IPS-15b (cell line): ENCODE measurements around the gene PRKCD.

Experiments
- H3K27me3 ChIP-seq: one replicate; pipeline ENCODE4 v1.6.1; 2013; ENCODE audit warnings: low read length; ENCODE audit not compliant: control insufficient read depth, insufficient read depth
- H3K36me3 ChIP-seq: one replicate; pipeline ENCODE4 v1.6.1; 2013; ENCODE audit warnings: low read length; ENCODE audit not compliant: control insufficient read depth, insufficient read depth
- H3K4me1 ChIP-seq: one replicate; pipeline ENCODE4 v1.6.1; 2013; ENCODE audit warnings: mild to moderate bottlenecking, low read length; ENCODE audit not compliant: control insufficient read depth, insufficient read depth
- H3K4me3 ChIP-seq: one replicate; pipeline ENCODE4 v1.5.1; 2013; ENCODE audit warnings: low read depth, low read length
- H3K9ac ChIP-seq: one replicate; pipeline ENCODE4 v1.6.1; 2013; ENCODE audit warnings: low read depth, mild to moderate bottlenecking, low read length
- H3K9me3 ChIP-seq: one replicate; pipeline ENCODE4 v1.6.1; 2013; ENCODE audit warnings: mild to moderate bottlenecking, low read length; ENCODE audit not compliant: control insufficient read depth, insufficient read depth

Gene PRKCD

DNA sequence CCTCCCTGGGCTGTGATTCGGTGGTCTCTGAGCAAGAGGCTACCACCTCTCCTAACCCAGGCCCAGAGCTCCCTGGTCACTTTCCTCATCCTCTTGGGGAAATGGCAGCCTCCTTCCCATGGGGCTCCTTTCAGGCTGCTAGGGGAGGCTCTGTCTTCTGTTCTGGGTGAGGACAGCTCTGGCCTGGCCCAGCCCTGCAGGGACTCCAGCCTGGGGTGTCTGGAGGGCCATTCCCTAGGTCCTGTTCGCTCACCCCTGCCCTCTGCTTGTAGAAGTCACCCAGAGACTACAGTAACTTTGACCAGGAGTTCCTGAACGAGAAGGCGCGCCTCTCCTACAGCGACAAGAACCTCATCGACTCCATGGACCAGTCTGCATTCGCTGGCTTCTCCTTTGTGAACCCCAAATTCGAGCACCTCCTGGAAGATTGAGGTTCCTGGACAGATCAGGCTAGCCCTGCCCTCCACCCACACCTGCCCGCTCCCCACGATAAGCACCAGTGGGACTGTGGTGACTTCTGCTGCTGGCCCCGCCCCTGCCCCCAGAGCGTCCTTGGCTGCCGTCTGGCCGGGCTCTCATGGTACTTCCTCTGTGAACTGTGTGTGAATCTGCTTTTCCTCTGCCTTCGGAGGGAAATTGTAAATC, 30.9 kb downstream of the PRKCD start:
- Histone ChIP-seq H3K4me3 (no peak overlapping the region), H3K4me1 (peaks cover 6% of the 10 kb centered on the region), H3K36me3 (peaks cover 27% of the 10 kb centered on the region), H3K9me3 (no peaks in the 10 kb centered on the region), H3K27me3 (peaks cover 4% of the 10 kb centered on the region), H3K9ac (no peak overlapping the region)

GRCh38 chr3:53192608-53193007, 31.6 kb downstream of the PRKCD start:
- peaks cover 27% of the 10 kb centered on the region for H3K36me3 ChIP-seq
- peaks cover 4% of the 10 kb centered on the region for H3K27me3 ChIP-seq
- H3K9ac ChIP-seq, result no peak overlapping the region
- no peaks in the 10 kb centered on the region for H3K9me3 ChIP-seq
- H3K4me3 ChIP-seq, result no peak overlapping the region
- H3K4me1 ChIP-seq, result peaks cover 6% of the 10 kb centered on the region

GRCh38 chr3:53193466-53194209, 32.6 kb downstream of the PRKCD start:
- H3K9ac ChIP-seq, result no peak overlapping the region
- peaks cover 4% of the 10 kb centered on the region for H3K27me3 ChIP-seq
- no peaks in the 10 kb centered on the region for H3K9me3 ChIP-seq
- no peak overlapping the region for H3K4me3 ChIP-seq
- peaks cover 23% of the 10 kb centered on the region for H3K36me3 ChIP-seq
- H3K4me1 ChIP-seq, result peaks cover 6% of the 10 kb centered on the region

GRCh38 chr3:53194210-53195065, 33.4 kb downstream of the PRKCD start:
- Histone ChIP-seq H3K4me3 (no peak overlapping the region), H3K4me1 (peaks cover 6% of the 10 kb centered on the region), H3K36me3 (peaks cover 16% of the 10 kb centered on the region), H3K9ac (no peak overlapping the region), H3K27me3 (peaks cover 4% of the 10 kb centered on the region), H3K9me3 (no peaks in the 10 kb centered on the region)

GRCh38 chr3:53195066-53195450, 34.0 kb downstream of the PRKCD start:
- Histone ChIP-seq H3K36me3 (peaks cover 10% of the 10 kb centered on the region), H3K9me3 (no peaks in the 10 kb centered on the region), H3K9ac (no peak overlapping the region), H3K4me1 (peaks cover 6% of the 10 kb centered on the region), H3K4me3 (no peak overlapping the region), H3K27me3 (peaks cover 4% of the 10 kb centered on the region)

DNA sequence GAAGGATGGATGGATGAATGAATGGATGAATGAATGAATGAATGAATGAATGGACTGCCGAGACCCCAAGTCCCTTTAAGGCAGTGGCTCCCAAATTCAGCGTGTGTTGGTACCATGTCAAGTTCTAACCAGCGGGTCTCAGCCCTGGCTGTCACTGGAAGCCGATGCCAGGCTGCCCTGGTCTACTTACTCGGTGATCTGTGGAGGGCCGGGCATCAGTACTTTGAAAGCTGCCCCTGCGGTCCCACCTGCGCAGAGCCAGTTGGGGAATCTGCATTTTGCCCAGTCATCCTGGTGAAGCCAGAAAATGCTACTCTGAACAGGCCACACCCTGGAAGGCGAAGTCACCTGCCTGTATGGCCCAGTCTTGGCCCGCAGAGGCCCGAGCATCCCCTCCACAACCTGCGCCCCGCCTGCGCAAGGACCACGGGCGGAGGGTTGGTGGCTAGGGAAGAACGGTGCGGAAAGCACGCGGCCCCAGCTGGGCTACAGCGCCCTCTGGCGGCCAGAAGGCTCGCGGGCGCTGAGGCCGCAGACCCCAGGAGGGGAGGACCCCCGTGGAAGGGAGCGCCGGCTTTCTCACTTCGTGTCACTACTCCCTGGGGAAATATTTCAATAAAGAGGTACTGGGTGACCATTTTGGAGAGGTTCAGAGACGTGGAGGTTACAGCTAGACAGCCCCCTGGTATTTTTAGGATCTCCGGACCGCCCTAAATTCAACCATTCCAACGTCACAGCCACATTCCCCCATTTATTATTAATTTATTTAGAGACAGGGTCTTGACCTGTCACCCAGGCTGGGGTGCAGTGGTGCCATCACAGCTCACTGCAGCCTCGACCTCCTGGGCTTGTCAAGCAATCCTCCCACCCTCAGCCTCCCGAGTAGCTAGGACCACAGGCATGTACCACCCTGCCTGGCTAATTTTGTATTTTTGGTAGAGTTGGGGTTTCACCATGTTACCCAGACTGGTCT, 34.9 kb downstream of the PRKCD start:
- Histone ChIP-seq H3K27me3 (peaks cover 4% of the 10 kb centered on the region), H3K4me1 (peaks cover 6% of the 10 kb centered on the region), H3K9me3 (no peaks in the 10 kb centered on the region), H3K9ac (no peak overlapping the region), H3K4me3 (no peak overlapping the region), H3K36me3 (peaks cover 6% of the 10 kb centered on the region)

DNA sequence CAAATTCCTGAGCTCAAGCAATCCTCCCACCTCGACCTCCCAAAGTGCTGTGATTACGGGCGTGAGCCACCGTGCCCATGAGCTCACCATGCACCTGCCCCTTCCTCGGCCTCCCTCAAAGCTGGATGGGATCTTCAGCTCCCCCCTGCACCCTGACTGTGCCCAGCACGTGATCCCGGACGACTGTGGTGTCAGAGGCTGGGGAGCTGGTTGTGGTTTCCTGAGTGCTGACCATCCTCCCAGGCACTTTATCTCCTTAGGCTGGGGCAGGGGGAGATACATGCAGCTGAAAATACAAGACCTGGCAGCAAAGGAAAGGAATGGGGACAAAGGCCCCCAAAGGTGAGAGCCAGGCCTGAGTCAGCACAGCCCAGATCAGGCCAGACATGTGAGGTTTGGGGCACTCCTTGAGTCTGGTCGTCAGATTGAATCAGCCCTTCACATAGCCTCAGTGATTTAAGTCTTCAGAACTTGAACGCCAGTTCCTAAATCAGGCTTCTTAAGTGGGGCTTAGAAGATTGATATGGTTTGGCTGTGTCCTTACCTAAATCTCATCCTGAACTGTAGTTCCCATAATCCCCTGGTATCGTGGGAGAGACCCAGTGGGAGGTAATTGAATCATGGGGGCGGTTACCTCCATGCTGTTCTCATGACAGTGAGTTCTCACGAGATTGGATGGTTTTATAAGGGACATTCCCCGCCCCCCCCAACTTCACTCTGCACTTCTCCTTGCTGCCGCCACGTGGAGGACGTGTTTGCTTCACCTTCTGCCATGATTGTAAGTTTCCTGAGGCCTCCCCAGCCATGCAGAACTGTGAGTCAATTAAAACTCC, 35.8 kb downstream of the PRKCD start:
- no peaks in the 10 kb centered on the region for H3K9me3 ChIP-seq
- peaks cover 4% of the 10 kb centered on the region for H3K36me3 ChIP-seq
- peaks cover 6% of the 10 kb centered on the region for H3K4me1 ChIP-seq
- no peak overlapping the region for H3K9ac ChIP-seq
- peaks cover 4% of the 10 kb centered on the region for H3K27me3 ChIP-seq
- no peak overlapping the region for H3K4me3 ChIP-seq

DNA sequence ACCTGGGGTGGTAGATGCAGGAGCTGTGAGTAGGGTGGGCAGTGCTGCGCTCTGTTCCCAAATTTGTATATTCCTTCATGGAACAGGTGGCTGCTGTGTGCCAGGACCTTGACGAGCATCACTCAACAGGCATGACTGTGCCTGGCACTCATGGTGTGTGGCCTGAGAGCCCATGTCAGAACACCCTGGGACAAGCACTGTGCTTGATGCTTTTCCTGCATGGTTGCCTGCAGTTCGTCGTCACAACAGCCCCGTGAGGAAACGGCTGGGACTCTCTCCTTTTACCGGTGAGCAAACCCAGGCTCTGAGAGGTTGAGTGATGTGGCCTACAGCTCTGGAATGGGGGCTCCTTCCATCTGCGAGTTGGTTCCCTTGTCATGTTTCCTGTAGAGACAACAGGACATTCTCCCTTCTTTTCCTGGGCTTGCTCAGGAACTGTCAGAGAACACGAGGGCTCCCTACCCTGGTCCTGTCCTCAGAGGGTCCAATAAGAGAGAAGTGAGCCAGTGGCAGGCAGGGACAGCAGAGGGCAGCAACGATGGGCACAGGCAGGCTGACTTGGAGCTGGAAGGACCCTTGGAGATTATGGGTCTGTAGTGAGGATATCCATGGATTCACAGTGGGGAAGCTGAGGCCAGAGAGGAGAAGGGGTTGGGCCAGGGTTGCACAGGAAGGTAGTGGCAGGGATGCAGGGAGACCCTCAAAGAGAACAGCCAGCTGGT, 37.4 kb downstream of the PRKCD start:
- H3K9ac ChIP-seq, result no peak overlapping the region
- no peak overlapping the region for H3K4me3 ChIP-seq
- H3K27me3 ChIP-seq, result peaks cover 4% of the 10 kb centered on the region
- no peaks in the 10 kb centered on the region for H3K9me3 ChIP-seq
- peaks cover 4% of the 10 kb centered on the region for H3K4me1 ChIP-seq
- H3K36me3 ChIP-seq, result no peaks in the 10 kb centered on the region

DNA sequence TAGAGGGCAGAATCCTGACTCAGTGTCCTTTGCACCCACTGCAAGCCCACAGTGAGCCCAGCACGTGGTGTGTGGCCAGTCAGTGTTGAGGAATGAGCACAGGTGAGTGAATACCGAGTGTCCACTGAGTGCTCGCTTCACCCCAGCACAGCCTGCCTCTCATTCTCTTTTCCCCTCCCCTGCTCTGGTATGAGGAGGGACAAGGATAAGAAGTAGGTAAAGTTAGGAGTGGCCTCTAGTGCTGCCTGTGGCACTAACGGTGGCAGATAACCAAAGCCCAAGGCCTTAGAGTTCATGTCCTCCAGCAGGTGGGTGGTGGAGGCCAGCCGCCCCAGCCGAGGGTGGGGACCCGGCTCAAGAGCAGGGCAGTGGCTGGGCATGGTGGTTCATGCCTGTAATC, 38.0 kb downstream of the PRKCD start:
- H3K36me3 ChIP-seq, result no peaks in the 10 kb centered on the region
- peaks cover 4% of the 10 kb centered on the region for H3K27me3 ChIP-seq
- H3K9ac ChIP-seq, result no peak overlapping the region
- H3K4me3 ChIP-seq, result no peak overlapping the region
- no peaks in the 10 kb centered on the region for H3K9me3 ChIP-seq
- peaks cover 1% of the 10 kb centered on the region for H3K4me1 ChIP-seq

GRCh38 chr3:53199834-53200233, 38.8 kb downstream of the PRKCD start:
- no peak overlapping the region for H3K4me3 ChIP-seq
- H3K27me3 ChIP-seq, result peaks cover 4% of the 10 kb centered on the region
- H3K9ac ChIP-seq, result no peak overlapping the region
- no peaks in the 10 kb centered on the region for H3K36me3 ChIP-seq
- H3K9me3 ChIP-seq, result no peaks in the 10 kb centered on the region
- no peaks in the 10 kb centered on the region for H3K4me1 ChIP-seq
